HG03575 (cell line): ENCODE results near the gene AZIN2.

Experiments used
- ATAC-seq: cut with Tn5 transposase; IDR thresholded peaks from one replicate; pipeline ENCODE4 v1.9.1; 2021; ENCODE audit not compliant: unreplicated experiment, insufficient number of reproducible peaks, low FRiP score; ENCODE audit errors: extremely low read depth

Gene AZIN2

GRCh38 chr1:33165209-33165608 lies 84.3 kb downstream of the AZIN2 start:
- no peak for ATAC-seq

- ATAC-seq: no peak
Measured at GRCh38 chr1:33165809-33166208, 84.9 kb downstream of the AZIN2 start.

- ATAC-seq: no peak
Measured at GRCh38 chr1:33167650-33168447, 86.9 kb downstream of the AZIN2 start.

- ATAC-seq: no peak
Measured at GRCh38 chr1:33168556-33169289, 87.8 kb downstream of the AZIN2 start.

- no peak for ATAC-seq
Measured at GRCh38 chr1:33169290-33170055, 88.5 kb downstream of the AZIN2 start.
